GM12892 (cell line): ENCODE data around the gene ARL8A.
A peak's percentile ranks its signal among the peaks of the same experiment; 100 is the strongest.

Experiments
- DNase-seq: peaks from one replicate; pipeline ENCODE4 v3.0.0; 2011; ENCODE audit not compliant: insufficient read length
- FAIRE-seq: peaks from 2 replicates; lab custom pipeline; 2011; peaks lifted over from hg19 to GRCh38; lab: Jason Lieb, UNC
- POLR2A ChIP-seq: IDR thresholded peaks from 2 replicates; pipeline ENCODE4 v1.6.1; 2011; ENCODE audit warnings: low read depth, low read length, control low read depth
- POLR2AphosphoS5 ChIP-seq: IDR thresholded peaks from 2 replicates; pipeline ENCODE4 v1.6.1; 2011; ENCODE audit warnings: low read depth, low read length, control low read depth
- TAF1 ChIP-seq: IDR thresholded peaks from 2 replicates; pipeline ENCODE4 v1.6.1; 2011; ENCODE audit warnings: low read depth, mild to moderate bottlenecking, control low read depth, low read length, borderline replicate concordance

ARL8A gene

DNA sequence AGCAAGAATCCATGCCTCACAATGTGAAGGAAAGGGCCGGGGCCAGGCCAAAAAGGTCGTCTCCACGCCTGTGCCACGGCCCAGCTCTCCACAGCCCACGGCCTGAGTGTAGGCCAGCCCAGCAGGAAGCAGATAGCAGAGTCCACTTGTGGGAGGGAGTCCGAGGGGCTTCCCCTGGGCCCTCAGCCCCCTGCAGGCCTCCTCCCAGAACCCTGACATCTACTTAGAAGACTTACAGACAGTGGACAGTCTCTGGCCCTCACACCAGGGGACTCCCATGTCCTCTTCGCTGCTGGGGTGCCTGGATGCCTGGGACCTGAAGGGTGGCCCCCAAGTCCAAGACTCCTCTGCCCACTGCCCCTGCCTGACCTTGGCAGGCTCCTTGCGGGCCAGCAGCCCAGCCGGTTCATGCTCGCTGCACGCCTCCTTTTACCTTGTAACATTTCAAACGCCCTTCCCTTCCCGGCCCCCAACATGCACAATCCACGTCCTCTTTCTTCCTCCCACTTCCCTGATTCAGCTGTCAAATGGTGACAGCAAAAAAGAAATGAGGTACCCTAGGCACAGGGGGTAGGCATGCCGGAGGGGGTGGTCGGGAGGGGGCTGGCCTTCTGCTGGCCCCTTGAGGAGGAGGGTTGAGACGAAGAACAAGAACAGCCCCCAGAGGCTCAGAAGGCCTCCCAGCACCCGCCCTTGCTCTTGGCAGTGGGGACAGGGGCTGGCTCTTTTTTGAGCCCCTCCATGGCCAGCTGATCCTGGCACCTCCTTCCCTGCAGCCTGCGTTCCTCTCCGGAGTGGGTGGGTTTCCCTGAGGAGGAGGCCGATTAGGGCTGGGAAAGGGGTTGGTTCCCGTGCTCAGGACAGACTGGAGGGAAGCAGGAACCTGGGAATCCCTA lies 16.9 kb upstream of the ARL8A start:
- FAIRE-seq (no peak), DNase-seq (no peak)
- no peak for TF ChIP-seq TAF1

DNA sequence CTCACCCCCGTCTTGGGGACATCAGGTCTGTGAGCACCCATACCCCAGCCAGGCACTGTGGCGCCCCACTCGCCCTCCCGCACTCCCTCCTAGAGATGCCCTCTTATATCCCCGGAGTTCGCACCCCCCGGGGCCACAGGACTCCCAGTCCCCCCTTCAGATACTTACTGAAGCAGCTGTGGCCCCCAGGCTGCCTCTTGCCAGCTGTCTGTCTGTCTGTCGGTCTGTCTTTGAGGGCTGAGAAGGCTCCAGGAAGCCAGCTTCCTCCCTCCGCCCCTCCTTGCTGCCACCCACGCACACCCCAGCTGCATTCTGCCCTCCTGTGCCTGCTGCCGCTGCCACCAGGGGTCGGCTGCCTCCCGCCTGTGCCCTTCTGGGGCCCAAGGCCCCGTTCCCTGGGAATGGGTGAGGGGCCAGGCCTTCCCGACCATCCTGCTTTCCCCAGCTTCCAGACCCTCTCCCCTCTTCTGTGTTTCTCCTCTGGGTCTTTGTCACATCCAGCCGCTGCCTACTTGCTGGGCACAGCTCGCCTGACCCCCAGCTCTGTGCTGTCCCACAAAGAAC lies 15.9 kb upstream of the ARL8A start, which contains the start of gene PTPN7:
Gene PTPN7, minus strand, starts transcription at position 226 of the 564 bp plus-strand sequence. CDS start 1,200 bp downstream, outside the sequence.
- peak; percentile 73 for FAIRE-seq
- no peak for TF ChIP-seq POLR2AphosphoS5
- TF ChIP-seq TAF1: no peak
- peak; percentile 10; the same call in 1 of the 2 replicates for TF ChIP-seq POLR2A
- DNase-seq: peak; percentile 72

DNA sequence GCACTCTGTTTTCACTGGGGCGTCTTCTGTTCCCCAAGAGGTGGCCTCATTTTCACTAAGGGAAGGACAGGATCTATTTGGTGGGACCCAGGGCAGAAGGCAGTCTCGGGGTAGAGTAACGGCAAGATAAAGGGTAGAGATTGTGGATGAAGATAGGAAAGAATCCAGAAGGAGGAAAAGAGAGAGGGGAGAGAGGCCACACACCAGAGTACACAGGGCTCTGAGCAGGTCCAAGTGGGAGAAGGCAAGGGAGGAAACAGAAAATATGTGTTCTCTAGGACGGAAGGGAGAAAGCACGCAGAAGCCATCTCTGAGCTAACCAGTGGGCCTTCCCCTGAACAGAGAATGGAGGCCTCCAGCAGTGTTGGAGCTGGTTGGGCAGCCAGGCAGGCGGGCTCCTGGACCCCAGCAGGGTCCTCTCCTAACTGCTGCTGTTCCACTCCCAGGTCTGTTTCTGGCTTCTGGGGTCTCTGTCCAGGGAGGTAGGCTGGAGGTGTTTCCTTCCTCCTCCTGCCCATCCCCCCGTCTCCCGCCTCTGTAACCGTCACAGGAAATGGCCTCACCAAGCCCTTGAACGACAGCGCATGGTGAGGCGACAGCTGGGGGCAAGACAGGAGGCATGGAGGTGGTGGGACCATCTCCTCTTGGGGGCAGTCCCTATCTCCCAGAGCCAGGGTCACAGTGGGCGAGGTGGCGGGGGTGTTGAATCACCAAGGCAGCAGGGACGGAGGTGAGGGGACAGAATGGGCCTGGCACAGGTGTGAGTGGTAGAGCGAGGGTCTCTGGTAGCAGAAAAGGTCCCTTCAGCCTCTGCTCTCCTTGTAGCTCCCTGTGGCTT lies 15.2 kb upstream of the ARL8A start:
- TF ChIP-seq POLR2AphosphoS5 (0 out of 2 replicates have a peak, but pooled peaks have one; percentile 38), TAF1 (peak; percentile 74; the same call in 1 of the 2 replicates), POLR2A (peak; percentile 81)
- DNase-seq (peak; percentile 60), FAIRE-seq (peak; percentile 77)

DNA sequence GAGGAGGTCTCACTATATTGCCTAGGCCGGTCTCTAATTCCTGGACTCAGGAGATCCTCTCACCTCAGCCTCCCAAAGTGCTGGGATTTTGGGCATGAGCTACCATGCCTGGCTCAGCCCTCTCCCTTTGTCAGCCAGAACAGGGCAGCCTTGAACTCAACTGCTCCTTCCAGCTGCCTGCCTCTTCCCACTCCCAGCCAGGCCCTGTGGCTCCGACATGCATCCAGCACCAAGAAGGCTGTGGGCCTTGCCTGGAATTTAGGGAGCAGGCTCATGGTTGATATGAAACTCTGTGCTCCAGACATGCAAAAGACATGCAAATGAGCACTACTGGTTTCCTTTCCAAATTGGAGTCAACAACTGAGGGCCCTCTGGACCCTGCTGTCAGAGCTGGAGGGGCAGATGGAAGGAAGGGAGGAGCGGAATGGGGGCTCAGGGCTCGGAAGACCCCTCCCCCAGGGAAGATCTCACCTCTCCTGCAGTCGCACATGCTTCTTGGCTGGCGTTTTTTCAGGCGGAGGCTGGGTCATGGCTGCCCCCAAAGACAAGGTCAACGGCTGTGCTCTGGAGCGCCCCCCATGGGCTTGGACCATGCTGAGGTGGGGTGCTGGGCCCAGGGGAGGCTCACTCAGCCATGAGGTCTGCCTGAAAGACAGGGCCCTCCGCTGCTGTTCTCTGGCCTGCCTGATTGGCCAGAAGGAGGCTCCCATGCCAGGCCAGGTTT lies 14.4 kb upstream of the ARL8A start:
- FAIRE-seq (no peak), DNase-seq (peak; percentile 55)

DNA sequence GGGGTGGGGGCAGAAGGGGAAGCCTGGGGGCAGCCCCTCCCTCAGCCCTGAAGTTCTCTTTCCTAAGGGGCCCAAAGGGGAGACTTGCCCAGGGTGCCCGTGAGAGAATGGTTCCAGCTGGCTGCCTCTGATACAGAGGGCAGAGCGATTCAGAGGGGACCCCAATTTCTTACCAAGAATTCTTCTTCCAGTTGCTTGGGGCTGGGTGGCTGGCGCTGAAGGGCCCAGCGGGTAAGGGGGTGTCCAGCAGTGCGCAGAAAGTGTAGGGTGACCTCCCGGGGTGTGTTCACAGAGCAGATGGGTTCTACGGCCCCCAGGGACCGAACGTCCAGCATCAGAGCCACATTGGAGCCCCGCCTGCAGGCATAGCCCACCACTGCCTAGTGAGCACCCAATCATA lies 13.4 kb upstream of the ARL8A start:
- DNase-seq (no peak), FAIRE-seq (no peak)

More for the DNA sequence above, 14.4 kb upstream of the ARL8A start:
- TF ChIP-seq TAF1 (peak; percentile 57; the same call in 1 of the 2 replicates), POLR2AphosphoS5 (no peak), POLR2A (peak; percentile 63; the same call in 1 of the 2 replicates)

DNA sequence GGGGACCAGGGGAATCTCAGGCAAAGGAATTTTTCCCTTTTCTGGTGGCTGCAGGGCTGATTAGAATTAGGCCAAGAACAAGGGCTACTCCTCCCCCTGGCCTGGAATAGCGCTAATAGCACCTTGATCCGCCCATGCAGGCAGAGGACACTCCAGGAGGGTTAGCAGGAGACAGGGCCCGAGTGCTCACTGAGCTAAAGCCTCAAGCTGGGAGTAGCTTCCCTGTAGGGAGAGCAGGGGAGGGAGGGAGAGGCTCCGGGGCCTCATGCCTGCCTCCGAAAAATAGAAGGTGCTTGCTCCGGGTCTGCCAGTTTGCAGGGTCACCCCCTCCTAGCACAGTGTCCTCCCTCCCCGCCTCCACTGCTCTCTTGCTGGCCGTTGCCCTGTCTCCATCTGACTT lies 12.1 kb upstream of the ARL8A start:
- DNase-seq (no peak), FAIRE-seq (no peak)
- TF ChIP-seq TAF1 (no peak), POLR2AphosphoS5 (no peak), POLR2A (no peak)

More for the DNA sequence above, 13.4 kb upstream of the ARL8A start:
- TF ChIP-seq POLR2A (no peak), POLR2AphosphoS5 (no peak), TAF1 (no peak)

DNA sequence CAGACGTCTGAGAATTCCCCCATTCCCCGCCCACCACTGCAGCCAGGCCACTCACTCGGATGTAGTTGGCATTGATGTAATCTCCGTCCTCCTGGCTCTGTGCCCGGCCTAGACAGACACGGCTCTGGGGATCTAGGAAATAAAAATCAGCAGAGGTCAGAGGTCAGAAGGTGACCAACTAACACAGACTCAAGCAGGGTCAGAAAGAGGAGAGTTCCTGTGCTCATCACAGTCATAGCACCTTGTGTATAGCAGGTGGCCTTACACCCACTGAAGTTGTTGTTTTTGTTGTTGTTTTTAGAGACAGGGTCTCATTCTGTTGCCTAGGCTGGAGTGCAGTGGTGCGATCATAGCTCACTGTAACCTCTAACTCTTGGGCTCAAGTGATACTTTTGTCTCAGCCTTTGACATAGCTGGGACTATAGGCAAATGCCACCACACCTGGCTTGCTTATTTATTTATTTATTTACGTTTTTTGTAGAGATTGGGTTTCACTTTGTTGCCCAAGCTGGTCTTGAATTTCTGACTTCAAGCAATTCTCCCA lies 11.0 kb upstream of the ARL8A start:
- DNase-seq (no peak), FAIRE-seq (no peak)
- TF ChIP-seq POLR2A (no peak; the same call in 1 of the 2 replicates), TAF1 (no peak), POLR2AphosphoS5 (no peak)

DNA sequence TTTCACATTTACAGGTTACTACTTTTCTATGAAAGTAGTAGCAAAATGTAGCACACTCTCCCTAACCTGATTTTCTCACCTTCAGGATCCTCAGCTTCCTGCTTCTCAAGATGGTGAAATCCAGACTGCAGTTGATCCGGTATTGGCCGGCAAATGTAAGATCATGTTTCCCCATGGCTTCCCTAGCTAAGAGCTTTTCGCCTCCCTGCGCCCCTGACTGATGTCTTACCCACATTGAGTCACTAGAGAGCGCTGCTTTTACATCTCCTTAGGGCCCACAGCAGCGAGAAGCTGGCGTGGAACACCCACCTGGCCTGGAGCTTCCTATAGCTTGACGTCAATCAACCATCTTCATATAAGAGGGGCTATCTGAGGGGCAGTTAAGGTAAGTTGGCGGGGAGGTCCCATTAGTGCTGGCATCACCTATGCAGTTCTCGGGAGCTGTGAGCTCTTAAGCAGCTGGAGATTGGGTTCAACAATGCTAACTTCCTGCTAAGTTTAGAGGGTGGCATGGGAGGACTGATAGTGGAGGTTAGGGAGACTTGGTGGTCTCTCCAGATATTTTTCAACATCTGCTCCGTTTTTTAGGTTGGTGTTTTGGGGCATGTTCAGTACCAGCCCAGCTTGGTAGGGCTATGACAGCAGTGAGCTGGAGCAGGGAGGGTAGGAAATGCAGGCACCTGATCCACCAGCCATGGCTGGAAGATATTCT lies 10.4 kb upstream of the ARL8A start:
- DNase-seq: no peak
- TF ChIP-seq TAF1: no peak
- no peak for TF ChIP-seq POLR2AphosphoS5
- TF ChIP-seq POLR2A: no peak
- peak; percentile 58 for FAIRE-seq

DNA sequence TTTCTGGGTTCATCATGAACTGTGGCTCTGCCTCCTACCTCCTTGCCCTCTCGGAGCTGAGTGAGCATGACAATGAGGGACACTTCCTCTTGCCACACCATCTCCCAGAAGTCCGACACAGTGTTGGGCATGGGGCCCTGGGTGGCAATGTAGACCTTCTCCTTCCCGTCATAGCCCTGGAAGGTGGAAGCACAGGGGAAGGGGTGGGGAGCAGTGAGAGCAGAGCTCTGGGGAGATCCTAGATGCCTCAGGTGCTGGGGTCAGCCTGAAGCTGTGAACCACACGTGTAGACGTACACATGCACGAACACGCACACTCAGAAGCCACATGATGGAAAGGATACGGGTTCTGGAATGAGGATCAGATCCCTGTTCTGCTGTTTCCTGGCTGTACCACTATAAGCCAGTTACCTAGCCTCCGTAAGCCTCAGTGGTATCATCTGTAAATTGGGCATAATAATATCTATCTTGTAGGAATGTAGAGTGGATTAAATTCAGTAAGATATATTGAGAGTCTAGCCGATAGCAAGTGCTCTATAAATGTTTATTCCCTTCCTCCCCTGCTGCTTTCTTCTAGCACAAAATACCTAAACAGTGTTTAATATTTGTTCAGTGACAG lies 9.7 kb upstream of the ARL8A start:
- DNase-seq: no peak
- FAIRE-seq: no peak
- TF ChIP-seq POLR2A (no peak), POLR2AphosphoS5 (no peak), TAF1 (no peak)
